GM11168 (cell line): ENCODE measurements around the gene GHRHR.

Experiments used
- in situ Hi-C: fragments of 300-500 bp; cut with MboI; formaldehyde crosslinking; loops from one replicate; pipeline ENCODE4 v1.12.0; 2022; ENCODE audit warnings: low sequenced_read_pairs; ENCODE audit not compliant: unreplicated experiment

GHRHR gene

GRCh38 chr7:30927559-30927958 lies 36.2 kb upstream of the GHRHR start:
- in situ Hi-C loops = no loop called here

- in situ Hi-C loops = no loop called here
Measured at GRCh38 chr7:30928254-30928872, 35.4 kb upstream of the GHRHR start.

DNA sequence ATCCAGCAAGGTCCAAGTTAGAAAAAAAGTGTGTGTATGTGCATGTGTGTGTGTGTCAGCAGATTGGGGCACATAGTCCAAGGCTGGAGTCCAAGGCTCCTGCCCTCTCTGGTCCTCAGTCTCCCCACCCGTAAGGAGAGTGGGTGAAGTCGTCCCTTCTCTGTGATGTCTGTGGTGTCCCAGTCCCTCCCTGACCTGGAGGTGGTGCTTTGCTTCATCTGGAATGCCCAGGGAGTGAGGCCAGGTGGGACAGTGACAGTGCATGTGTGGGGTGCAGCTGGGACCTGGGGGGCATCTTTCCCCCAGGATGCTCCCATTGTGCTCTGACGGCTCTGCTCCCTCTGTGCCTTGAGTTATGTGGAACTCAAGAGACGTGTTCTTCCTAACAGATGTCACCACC lies 34.1 kb upstream of the GHRHR start:
- in situ Hi-C loops = no loop called here

DNA sequence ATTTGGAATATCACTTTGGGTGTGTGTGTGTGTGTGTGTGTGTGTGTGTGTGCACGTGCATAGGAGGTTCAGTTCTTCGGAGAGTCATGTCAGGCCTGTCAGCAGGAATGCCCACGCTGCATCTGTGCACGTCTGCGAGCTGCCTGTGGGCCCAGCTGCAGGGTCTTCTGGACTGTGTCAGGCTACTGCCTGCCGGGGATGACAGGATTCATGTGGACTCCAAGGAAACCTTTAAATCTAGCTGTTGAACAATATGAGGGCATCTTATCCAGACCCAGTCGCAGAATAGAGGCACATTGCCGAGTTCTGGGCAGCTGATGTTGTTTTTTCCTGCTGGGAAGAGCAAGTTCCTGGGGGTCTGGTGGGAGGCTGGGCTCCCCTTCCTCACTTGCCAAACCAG lies 33.1 kb upstream of the GHRHR start:
- in situ Hi-C loops = no loop called here

DNA sequence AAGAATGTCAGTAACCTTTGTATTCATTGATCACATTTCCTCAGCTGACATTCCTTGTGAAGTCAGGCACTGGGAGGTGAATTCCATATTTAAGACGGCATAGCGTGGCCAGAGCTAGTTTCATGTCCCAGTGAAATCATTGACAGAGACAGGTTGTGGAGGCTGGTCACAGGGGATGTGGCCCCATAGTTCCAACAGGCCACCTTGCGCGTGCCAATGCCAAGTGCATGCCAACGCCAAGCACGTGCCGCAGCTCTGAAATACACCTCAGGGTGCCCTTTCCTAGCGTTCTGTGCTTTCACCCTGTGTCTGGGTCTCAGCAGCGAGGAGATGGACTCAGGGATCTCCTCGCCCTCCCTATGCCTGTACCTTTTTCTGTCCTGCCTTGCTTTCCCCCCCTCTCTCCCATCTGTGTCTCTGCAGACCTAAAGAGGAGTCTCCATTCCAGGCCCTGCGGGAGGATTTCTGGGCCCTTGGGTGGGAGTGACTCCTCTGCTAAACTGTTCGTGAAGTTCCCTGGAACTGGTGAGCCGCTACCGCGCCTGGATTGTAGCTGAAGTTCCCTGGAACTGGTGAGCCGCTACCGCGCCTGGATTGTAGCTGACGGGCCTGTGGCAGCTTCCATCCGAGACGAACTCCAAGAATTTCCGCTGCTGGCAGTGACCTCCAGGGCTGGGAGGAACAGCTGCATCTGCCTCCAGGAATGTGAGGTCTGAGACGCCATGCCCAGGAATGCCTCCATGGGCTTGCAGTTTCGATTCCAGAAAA lies 32.4 kb upstream of the GHRHR start:
- in situ Hi-C loops = no loop called here

DNA sequence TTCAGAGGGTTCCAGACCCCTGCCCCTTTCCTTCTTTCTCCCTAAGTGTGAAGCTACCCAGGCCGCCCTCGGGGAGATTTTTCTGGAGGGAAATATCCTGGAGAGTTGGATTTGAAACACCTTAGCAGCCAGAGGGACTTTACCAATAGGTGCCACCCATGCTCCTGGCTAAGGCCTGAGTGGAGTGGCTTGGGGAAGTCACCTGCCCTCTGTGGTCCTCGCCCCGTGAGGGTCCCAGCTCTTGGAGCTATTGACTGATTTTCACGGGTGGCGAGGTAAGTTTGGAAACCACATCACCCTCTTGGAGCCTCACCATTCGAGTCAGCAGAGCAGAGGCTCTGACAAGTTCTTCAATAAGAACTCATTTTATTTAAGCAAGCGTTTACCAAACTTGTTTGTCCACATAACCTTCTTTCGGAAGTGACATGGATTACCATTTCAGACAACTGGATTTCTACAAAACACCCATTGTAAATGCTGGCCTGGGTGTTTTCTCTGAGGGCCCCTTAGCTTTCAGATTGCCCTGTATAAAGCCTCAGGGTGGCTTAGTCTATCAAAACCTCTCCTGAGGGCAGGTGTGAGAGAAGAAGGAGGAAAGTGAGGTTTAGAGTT lies 31.7 kb upstream of the GHRHR start:
- in situ Hi-C loops = no loop called here

DNA sequence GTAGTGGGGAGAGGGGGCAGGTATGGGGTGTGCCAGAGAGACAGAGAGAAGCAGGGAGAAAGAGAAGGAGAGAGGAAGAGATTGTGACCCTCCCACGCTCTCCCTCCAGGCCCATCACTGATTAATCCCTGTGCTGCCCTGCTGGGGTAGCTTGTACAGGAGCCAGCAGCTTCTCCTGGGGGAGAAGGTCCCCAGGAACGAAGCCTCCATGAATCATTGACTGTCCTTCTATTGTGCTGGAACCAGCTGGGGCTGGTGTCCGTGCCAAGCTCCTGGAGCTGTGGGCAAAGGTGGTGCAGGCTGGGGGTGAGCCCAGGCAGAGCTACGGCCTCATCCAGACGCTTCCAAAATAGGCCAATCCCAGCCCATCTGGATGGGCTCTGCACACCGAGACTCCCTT lies 31.2 kb upstream of the GHRHR start:
- in situ Hi-C loops = no loop called here

DNA sequence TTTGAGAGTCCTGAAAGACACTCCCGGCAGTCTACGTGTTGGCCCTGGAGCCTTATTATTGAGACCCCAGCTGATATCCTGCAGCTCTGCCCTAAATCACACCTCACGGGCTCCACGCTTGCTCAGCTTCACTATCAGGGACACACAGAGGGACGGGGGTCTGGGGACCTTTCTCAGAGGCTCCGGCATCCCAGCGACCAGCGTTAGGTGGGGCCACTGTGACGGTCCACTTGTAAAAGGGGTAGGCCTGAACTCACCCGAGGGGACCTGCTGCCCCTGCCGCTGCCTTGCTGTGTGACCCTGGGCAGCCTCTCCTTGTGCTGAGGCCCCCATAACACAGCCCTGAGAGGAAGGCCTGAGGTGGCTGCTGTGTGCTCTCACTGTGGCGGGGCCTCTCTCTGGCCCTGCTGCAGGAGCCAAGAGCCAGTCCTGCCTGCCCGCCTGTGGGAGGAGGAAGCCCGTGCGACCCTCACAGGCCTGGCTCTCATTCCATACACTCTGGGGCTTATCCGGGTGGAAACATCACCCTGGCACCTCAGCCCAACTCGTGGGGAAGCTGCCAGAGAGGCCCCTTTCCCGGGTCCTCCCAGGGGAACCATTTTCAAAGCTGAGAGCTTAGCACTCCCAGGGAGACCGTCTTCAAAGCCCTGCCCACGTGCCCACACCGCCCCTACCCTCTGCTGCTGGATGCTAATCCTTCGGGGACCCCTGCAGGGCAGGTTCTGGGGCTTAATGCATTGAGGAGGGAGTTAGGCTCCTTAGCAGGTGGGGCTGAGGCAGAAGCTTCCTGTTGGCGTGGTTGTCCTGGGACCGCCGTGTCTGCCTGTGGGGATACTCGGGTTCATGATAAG lies 30.4 kb upstream of the GHRHR start:
- in situ Hi-C loops = no loop called here

DNA sequence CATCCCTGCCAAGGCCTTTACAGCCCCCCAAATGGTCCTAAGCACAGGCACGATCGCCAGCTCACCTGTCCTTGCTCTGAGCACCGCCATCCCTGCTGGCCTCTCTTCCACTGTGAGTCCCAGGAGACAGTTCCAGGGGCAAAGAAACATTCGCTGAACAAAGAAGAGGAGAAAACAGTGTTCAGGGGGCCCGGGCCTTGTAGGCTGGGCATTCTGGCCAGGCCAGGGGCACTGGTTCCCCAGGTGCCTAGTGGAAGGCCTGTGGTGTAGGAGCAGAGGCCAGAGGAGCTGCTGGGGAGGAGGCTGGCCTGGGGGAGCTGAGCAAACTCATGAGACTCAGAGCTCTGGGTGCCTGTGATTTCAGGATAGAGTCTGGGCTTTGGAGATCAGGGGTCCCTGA lies 29.5 kb upstream of the GHRHR start:
- in situ Hi-C loops = no loop called here

- in situ Hi-C loops = no loop called here
Measured at GRCh38 chr7:30934732-30935568, 28.8 kb upstream of the GHRHR start.

- in situ Hi-C loops = no loop called here
Measured at GRCh38 chr7:30935569-30935877, 28.2 kb upstream of the GHRHR start.

GRCh38 chr7:30936650-30937245 lies 27.0 kb upstream of the GHRHR start:
- in situ Hi-C loops = no loop called here

DNA sequence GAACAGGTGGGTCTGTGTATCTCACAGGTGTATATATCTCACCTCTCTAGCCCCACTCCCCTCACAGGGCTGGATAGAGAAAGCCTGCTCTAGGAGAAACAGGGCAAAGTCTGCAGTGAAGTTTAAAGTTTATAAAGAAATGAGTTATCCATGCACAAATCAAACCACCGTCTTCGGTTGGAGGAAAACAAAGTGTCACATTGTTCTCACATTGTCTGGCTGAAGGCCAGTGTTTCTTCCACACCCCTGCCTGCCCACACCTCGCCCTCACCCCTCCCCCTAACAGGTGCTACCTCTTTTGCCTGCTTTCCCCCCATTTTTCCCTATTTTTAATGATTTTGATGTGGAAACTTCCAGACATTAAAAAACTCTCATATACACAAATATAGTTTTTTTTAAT lies 26.3 kb upstream of the GHRHR start:
- in situ Hi-C loops = no loop called here

DNA sequence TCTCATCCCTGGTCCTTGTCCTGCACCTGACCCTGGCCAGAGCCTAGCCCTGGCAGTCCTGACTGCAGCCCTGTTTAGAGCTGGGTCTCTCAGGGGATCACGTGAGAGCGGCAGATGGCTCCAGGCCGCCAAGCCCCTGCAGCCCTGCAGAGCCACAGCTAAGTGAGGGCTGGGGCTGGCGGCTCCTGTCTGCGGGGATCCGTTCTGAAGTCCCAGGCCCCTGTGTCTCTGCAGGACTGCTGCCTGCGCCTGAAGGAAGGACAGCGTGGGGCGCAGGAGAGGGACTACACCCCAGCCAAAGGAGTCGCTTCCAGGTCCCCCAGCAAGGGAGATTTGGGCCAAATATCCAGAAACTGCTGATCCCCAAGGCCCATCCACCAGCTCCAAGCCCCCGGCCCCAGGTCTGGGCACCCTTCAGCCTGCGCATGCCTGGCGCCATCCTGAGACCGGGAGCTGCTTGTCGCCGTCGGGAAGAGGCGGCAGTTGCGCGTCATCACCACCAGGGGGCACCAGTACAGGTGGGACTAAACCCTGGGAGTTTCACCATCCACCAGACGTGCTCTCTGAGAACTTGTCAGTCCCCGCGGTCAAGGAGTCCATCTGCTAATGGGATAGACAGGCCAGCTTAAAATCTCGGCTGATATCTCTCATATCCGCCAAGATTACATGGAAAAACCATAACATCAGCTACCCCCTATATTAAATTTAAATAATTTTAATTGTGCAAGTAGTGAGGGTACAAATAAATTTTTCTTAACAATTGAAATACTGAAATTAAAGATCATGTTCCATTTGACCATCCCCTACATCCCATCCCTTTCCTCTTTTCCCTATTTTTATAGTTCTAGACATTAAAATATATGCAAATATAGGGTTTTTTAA lies 25.1 kb upstream of the GHRHR start:
- in situ Hi-C loops = no loop called here

DNA sequence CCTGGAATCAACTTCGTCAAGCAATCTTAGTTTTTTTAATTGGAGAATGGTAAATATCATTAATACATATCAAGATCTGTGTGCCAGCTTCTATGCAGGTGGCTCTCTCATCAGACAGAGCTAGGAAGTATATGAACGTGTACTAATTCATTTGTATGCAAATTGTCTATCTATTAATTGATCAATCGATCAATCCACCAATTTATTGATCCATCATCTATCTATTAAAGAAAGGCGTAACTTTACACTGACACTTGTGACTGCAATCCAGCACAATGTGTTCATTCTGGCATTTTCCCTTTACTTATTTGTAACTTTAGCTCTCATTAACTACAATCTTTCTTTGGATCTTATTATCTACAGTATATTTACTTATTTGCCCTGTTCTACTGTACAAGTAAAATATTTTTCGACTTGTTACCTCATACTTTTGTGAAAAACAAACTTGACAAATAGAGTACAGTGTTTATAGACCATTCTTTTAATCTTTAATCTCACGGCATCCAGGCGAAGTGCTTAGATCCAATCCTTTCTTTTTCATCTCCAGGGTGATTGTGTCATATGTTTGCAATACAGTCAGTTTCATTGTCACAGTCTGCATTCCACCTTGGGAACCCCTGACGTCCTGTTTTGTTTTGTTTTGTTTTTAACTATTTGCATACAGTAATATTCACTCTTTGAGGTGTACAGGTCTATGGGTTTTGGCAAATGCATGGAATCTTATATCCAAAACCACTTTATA lies 22.0 kb upstream of the GHRHR start:
- in situ Hi-C loops = no loop called here

GRCh38 chr7:30950197-30950596 lies 13.6 kb upstream of the GHRHR start:
- in situ Hi-C loops = no loop called here

DNA sequence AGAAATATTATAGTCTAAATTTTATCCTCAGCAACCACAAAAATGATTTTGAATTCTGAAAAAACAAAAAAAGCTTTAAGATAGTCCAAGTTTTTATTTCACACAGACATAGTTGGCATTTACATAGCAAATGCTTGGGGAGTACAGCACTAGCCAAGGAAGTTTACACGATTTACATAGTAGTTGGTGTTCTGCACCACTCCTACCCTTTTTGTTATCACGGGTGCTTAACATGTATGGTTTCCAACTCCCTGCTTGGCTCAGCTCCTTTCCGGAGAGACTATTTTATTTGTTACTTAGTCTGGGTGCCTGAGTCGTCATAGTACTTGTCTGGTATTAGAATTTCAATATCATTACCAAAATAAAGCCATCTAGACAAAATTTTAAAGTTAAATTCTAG lies 8.8 kb upstream of the GHRHR start:
- in situ Hi-C loops = no loop called here

- in situ Hi-C loops = no loop called here
Measured at GRCh38 chr7:30956704-30957103, 7.0 kb upstream of the GHRHR start.
